Measurements from ENCODE around the gene AJAP1.
A peak's percentile ranks its signal among the peaks of the same experiment; 100 is the strongest.

DNA sequence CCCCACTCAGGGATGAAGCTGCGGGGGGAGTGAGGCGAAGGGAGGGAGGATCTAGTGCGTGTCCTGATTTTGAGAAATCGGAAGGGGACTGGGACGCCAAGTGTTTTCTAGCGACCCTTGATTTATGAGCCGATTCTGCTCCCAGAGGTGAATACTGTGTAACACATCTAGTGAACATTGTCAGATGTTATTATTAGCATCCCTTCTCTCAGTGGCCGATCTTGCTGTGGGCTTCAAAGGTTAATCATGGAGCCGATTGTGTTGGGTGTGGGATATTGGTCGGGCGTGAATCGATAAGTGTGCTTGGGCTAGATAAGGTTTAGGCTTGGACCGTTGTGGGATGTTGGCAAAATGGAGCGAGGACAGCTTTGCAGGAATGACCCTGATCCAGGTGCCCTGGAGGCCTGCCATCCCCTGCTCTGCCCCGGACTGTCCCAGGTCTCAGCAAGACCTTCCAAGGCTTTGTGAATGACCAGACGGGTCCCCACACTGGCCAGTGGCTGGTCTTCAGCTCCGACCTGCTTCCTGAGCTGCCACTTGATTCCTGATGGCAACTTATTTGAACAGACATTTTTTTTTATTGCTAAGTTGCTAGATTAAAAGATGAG is 2.2 kb downstream of the AJAP1 start:
- TF ChIP-seq, protein P1, sequence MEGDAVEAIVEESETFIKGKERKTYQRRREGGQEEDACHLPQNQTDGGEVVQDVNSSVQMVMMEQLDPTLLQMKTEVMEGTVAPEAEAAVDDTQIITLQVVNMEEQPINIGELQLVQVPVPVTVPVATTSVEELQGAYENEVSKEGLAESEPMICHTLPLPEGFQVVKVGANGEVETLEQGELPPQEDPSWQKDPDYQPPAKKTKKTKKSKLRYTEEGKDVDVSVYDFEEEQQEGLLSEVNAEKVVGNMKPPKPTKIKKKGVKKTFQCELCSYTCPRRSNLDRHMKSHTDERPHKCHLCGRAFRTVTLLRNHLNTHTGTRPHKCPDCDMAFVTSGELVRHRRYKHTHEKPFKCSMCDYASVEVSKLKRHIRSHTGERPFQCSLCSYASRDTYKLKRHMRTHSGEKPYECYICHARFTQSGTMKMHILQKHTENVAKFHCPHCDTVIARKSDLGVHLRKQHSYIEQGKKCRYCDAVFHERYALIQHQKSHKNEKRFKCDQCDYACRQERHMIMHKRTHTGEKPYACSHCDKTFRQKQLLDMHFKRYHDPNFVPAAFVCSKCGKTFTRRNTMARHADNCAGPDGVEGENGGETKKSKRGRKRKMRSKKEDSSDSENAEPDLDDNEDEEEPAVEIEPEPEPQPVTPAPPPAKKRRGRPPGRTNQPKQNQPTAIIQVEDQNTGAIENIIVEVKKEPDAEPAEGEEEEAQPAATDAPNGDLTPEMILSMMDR (IDR thresholded peaks at IDR 0.05) = peak; percentile 65; the same call in 1 of the 2 replicates
- no peak for TF ChIP-seq POLR2AphosphoS5 (IDR thresholded peaks at IDR 0.05; ENCODE audit: low read depth, low read length)
- TF ChIP-seq, protein P2, sequence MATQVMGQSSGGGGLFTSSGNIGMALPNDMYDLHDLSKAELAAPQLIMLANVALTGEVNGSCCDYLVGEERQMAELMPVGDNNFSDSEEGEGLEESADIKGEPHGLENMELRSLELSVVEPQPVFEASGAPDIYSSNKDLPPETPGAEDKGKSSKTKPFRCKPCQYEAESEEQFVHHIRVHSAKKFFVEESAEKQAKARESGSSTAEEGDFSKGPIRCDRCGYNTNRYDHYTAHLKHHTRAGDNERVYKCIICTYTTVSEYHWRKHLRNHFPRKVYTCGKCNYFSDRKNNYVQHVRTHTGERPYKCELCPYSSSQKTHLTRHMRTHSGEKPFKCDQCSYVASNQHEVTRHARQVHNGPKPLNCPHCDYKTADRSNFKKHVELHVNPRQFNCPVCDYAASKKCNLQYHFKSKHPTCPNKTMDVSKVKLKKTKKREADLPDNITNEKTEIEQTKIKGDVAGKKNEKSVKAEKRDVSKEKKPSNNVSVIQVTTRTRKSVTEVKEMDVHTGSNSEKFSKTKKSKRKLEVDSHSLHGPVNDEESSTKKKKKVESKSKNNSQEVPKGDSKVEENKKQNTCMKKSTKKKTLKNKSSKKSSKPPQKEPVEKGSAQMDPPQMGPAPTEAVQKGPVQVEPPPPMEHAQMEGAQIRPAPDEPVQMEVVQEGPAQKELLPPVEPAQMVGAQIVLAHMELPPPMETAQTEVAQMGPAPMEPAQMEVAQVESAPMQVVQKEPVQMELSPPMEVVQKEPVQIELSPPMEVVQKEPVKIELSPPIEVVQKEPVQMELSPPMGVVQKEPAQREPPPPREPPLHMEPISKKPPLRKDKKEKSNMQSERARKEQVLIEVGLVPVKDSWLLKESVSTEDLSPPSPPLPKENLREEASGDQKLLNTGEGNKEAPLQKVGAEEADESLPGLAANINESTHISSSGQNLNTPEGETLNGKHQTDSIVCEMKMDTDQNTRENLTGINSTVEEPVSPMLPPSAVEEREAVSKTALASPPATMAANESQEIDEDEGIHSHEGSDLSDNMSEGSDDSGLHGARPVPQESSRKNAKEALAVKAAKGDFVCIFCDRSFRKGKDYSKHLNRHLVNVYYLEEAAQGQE (IDR thresholded peaks at IDR 0.05; ENCODE audit: insufficient read depth in 1 of 2, low read depth in 2 of 2, low read length in 1 of 2) = no peak
- no peak for TF ChIP-seq SIN3A (IDR thresholded peaks at IDR 0.05; ENCODE audit: borderline replicate concordance, insufficient read depth, low read depth, low read length)

All from Panc1 (cell line).